IMR-90 (cell line): ENCODE data around the gene LUZP1.

ENCODE experiments used
- BHLHE40 ChIP-seq: fragments of 150-350 bp; IDR thresholded peaks from 2 replicates; pipeline ENCODE4 v1.6.1; 2016; ENCODE audit warnings: mild to moderate bottlenecking, low read depth, low read length
- CEBPB ChIP-seq: IDR thresholded peaks from 2 replicates; pipeline ENCODE4 v1.6.1; 2012; ENCODE audit warnings: low read depth, low read length, improper control_type of control experiment
- CHD1 ChIP-seq: IDR thresholded peaks from 2 replicates; pipeline ENCODE4 v1.6.1; 2012; ENCODE audit warnings: low read depth, low read length, improper control_type of control experiment
- CTCF ChIP-seq: conservative IDR thresholded peaks from 2 replicates; pipeline ENCODE4 v1.5.1; 2012; ENCODE audit warnings: mild to moderate bottlenecking, low read depth, low read length, improper control_type of control experiment
- ELK1 ChIP-seq: fragments of 150-350 bp; IDR thresholded peaks from 2 replicates; pipeline ENCODE4 v1.6.1; 2016; ENCODE audit warnings: low read depth, mild to moderate bottlenecking, low read length, moderate library complexity, borderline replicate concordance
- MAFK ChIP-seq: IDR thresholded peaks from 2 replicates; pipeline ENCODE4 v1.6.1; 2012; ENCODE audit warnings: low read depth, low read length, improper control_type of control experiment
- MAZ ChIP-seq: IDR thresholded peaks from 2 replicates; pipeline ENCODE4 v1.6.1; 2012; ENCODE audit warnings: low read depth, mild to moderate bottlenecking, low read length, improper control_type of control experiment, moderate library complexity, borderline replicate concordance
- MXI1 ChIP-seq: IDR thresholded peaks from 2 replicates; pipeline ENCODE4 v1.6.1; 2012; ENCODE audit warnings: low read depth, mild to moderate bottlenecking, low read length, moderate library complexity, borderline replicate concordance
- POLR2A ChIP-seq: IDR thresholded peaks from 2 replicates; pipeline ENCODE4 v1.6.1; 2012; ENCODE audit warnings: mild to moderate bottlenecking, low read depth, low read length
- RAD21 ChIP-seq: IDR thresholded peaks from 2 replicates; pipeline ENCODE4 v1.6.1; 2012; ENCODE audit warnings: low read length, improper control_type of control experiment
- RFX5 ChIP-seq: IDR thresholded peaks from 2 replicates; pipeline ENCODE4 v1.8.0; 2012; ENCODE audit warnings: low read depth, mild to moderate bottlenecking, low read length, moderate library complexity
- SMC3 ChIP-seq: fragments of 150-350 bp; IDR thresholded peaks from 2 replicates; pipeline ENCODE4 v1.6.1; 2016; ENCODE audit warnings: low read depth, mild to moderate bottlenecking, antibody characterized with exemption, low read length, moderate library complexity

GRCh38 chr1:23174426-23175110 is 5.9 kb upstream of the LUZP1 start:
- TF ChIP-seq CTCF = no peak
- no peak for TF ChIP-seq RAD21
- no peak for TF ChIP-seq ELK1
- no peak for TF ChIP-seq SMC3
- no peak for TF ChIP-seq POLR2A
- no peak for TF ChIP-seq CEBPB
- no peak for TF ChIP-seq BHLHE40
- TF ChIP-seq MAZ = no peak
- TF ChIP-seq CHD1 = no peak
- no peak for TF ChIP-seq MXI1
- TF ChIP-seq MAFK = no peak
- no peak for TF ChIP-seq RFX5
